Measurements from ENCODE around the gene ERBB3.
A peak's percentile ranks its signal among the peaks of the same experiment; 100 is the strongest.

The ERBB3 gene

GRCh38 chr12:56137853-56138571, 58.0 kb downstream of the ERBB3 start:
- Histone ChIP-seq H3K27me3 (ENCODE audit: insufficient read depth, poor library complexity, severe bottlenecking) (no peaks in the 10 kb centered on the region), H3K36me3 (ENCODE audit: low read depth) (peaks cover 95% of the 10 kb centered on the region), H3K9me3 (ENCODE audit: severe bottlenecking) (no peaks in the 10 kb centered on the region), H3K4me3 (ENCODE audit: severe bottlenecking) (no peak overlapping the region), H3K27ac (ENCODE audit: poor library complexity, severe bottlenecking) (no peak overlapping the region), H3K4me1 (ENCODE audit: insufficient read depth, poor library complexity, severe bottlenecking) (no peaks in the 10 kb centered on the region)
- ATAC-seq (ENCODE audit: low read depth): no peak
- no peak for TF ChIP-seq CTCF (IDR thresholded peaks at IDR 0.05; ENCODE audit: poor library complexity, severe bottlenecking)
- no peak for DNase-seq (ENCODE audit: low spot score)

GRCh38 chr12:56141946-56142784, 62.2 kb downstream of the ERBB3 start:
- no peaks in the 10 kb centered on the region for H3K27me3 ChIP-seq (ENCODE audit: insufficient read depth, poor library complexity, severe bottlenecking)
- no peaks in the 10 kb centered on the region for H3K4me1 ChIP-seq (ENCODE audit: insufficient read depth, poor library complexity, severe bottlenecking)
- ATAC-seq (ENCODE audit: low read depth) (no peak; the same call in 2 of the 3 replicates), DNase-seq (ENCODE audit: low spot score) (no peak)
- H3K36me3 ChIP-seq (ENCODE audit: low read depth): peaks cover 75% of the 10 kb centered on the region
- no peak overlapping the region for H3K4me3 ChIP-seq (ENCODE audit: severe bottlenecking)
- no peak for TF ChIP-seq CTCF (IDR thresholded peaks at IDR 0.05; ENCODE audit: poor library complexity, severe bottlenecking)
- H3K9me3 ChIP-seq (ENCODE audit: severe bottlenecking): no peaks in the 10 kb centered on the region
- no peak overlapping the region for H3K27ac ChIP-seq (ENCODE audit: poor library complexity, severe bottlenecking)

GRCh38 chr12:56143217-56143616, 63.3 kb downstream of the ERBB3 start:
- Histone ChIP-seq H3K4me3 (ENCODE audit: severe bottlenecking) (no peak overlapping the region), H3K9me3 (ENCODE audit: severe bottlenecking) (no peaks in the 10 kb centered on the region), H3K4me1 (ENCODE audit: insufficient read depth, poor library complexity, severe bottlenecking) (no peaks in the 10 kb centered on the region), H3K36me3 (ENCODE audit: low read depth) (peaks cover 65% of the 10 kb centered on the region), H3K27me3 (ENCODE audit: insufficient read depth, poor library complexity, severe bottlenecking) (no peaks in the 10 kb centered on the region), H3K27ac (ENCODE audit: poor library complexity, severe bottlenecking) (no peak overlapping the region)
- peak; percentile 48; the same call in 2 of the 3 replicates for ATAC-seq (ENCODE audit: low read depth)
- no peak for DNase-seq (ENCODE audit: low spot score)
- no peak for TF ChIP-seq CTCF (IDR thresholded peaks at IDR 0.05; ENCODE audit: poor library complexity, severe bottlenecking)

GRCh38 chr12:56143870-56144269, 63.9 kb downstream of the ERBB3 start:
- Histone ChIP-seq H3K27ac (ENCODE audit: poor library complexity, severe bottlenecking) (no peak overlapping the region), H3K4me3 (ENCODE audit: severe bottlenecking) (no peak overlapping the region), H3K4me1 (ENCODE audit: insufficient read depth, poor library complexity, severe bottlenecking) (no peaks in the 10 kb centered on the region), H3K27me3 (ENCODE audit: insufficient read depth, poor library complexity, severe bottlenecking) (no peaks in the 10 kb centered on the region), H3K36me3 (ENCODE audit: low read depth) (peaks cover 58% of the 10 kb centered on the region), H3K9me3 (ENCODE audit: severe bottlenecking) (no peaks in the 10 kb centered on the region)
- DNase-seq (ENCODE audit: low spot score) (no peak), ATAC-seq (ENCODE audit: low read depth) (no peak)
- no peak for TF ChIP-seq CTCF (IDR thresholded peaks at IDR 0.05; ENCODE audit: poor library complexity, severe bottlenecking)
